H1 (cell line): ENCODE measurements around the gene HDDC3. TPM values are rescaled to one million over a fixed set of nuclear protein-coding genes. Genes with fewer than 3 reads are reported as not detected.

Source experiments
- CTCF ChIA-PET: fragments of 300-600 bp; sonication (Branson Sonifier 250); formaldehyde crosslinking; loops from one replicate; lab custom pipeline; 2021; ENCODE audit not compliant: partially characterized antibody; lab: Charles Lee
- POLR2A ChIA-PET: fragments of 300-600 bp; sonication (Branson Sonifier 250); formaldehyde crosslinking; loops from one replicate; lab custom pipeline; 2021; ENCODE audit warnings: inconsistent platforms; ENCODE audit not compliant: partially characterized antibody; lab: Charles Lee
- DNase-seq, 2 experiments: peaks; one replicate each; pipeline versions ENCODE4 v3.0.0 to v3.0.0-alpha.2; 2010 to 2022; ENCODE audit warnings: low spot score in 2 of 2, low read depth in 1 of 2, mixed read lengths in 1 of 2
- FAIRE-seq: peaks from 2 replicates; lab custom pipeline; 2011; peaks lifted over from hg19 to GRCh38; lab: Jason Lieb, UNC
- H2AFZ ChIP-seq: 2 replicates; pipeline ENCODE4 v1.8.1; 2012; ENCODE audit warnings: low read length, inconsistent platforms
- H2AK5ac ChIP-seq: 2 replicates; pipeline ENCODE4 v1.6.1; 2013; ENCODE audit warnings: low read depth, low read length
- H2BK120ac ChIP-seq: replicated peaks from 2 replicates; pipeline ENCODE3; 2013; ENCODE audit warnings: low read depth, low read length, inconsistent platforms
- H2BK12ac ChIP-seq: 2 replicates; pipeline ENCODE4 v1.6.1; 2013; ENCODE audit warnings: low read depth, low read length
- H2BK15ac ChIP-seq: 2 replicates; pipeline ENCODE4 v1.6.1; 2013; ENCODE audit warnings: low read length
- H2BK20ac ChIP-seq: 2 replicates; pipeline ENCODE4 v1.6.1; 2013; ENCODE audit warnings: low read length
- H2BK5ac ChIP-seq: 2 replicates; pipeline ENCODE4 v1.6.1; 2013; ENCODE audit warnings: low read depth, low read length
- H3K14ac ChIP-seq: 2 replicates; pipeline ENCODE4 v1.6.1; 2013; ENCODE audit warnings: inconsistent platforms; ENCODE audit not compliant: insufficient read length
- H3K18ac ChIP-seq: 2 replicates; pipeline ENCODE4 v1.6.1; 2013; ENCODE audit warnings: low read length; ENCODE audit errors: extremely low read depth
- H3K23ac ChIP-seq: 2 replicates; pipeline ENCODE4 v1.6.1; 2013; ENCODE audit warnings: inconsistent platforms; ENCODE audit not compliant: insufficient read length
- H3K23me2 ChIP-seq: 2 replicates; pipeline ENCODE4 v1.6.1; 2013; ENCODE audit warnings: low read depth, low read length
- H3K27ac ChIP-seq: 2 replicates; pipeline ENCODE4 v1.6.1; 2011; ENCODE audit warnings: low read depth, low read length, inconsistent platforms
- H3K27me3 ChIP-seq, 4 experiments: replicated peaks in 1 of 4; 1 replicate in 1 of 4; 2 replicates in 3 of 4; pipeline versions ENCODE4 v1.6.1 to v1.8.1; 2011 to 2013; ENCODE audit warnings: low read length in 3 of 4, mild to moderate bottlenecking in 3 of 4, inconsistent platforms in 2 of 4, mixed read lengths in 2 of 4, moderate library complexity in 1 of 4; ENCODE audit not compliant: control insufficient read depth in 3 of 4, insufficient read depth in 3 of 4; ENCODE audit errors: extremely low read depth in 1 of 4
- H3K36me3 ChIP-seq, 4 experiments: 2 replicates each; pipeline versions ENCODE4 v1.6.1 to v1.8.1; 2011 to 2013; ENCODE audit warnings: mild to moderate bottlenecking in 4 of 4, low read length in 3 of 4, moderate library complexity in 2 of 4, control low read depth in 1 of 4, inconsistent platforms in 1 of 4; ENCODE audit not compliant: insufficient read depth in 4 of 4, control insufficient read depth in 2 of 4
- H3K4ac ChIP-seq: replicated peaks from 2 replicates; pipeline ENCODE3; 2013; ENCODE audit warnings: low read length, low read depth, mixed read lengths, inconsistent platforms; ENCODE audit not compliant: insufficient read length
- H3K4me1 ChIP-seq, 4 experiments: replicated peaks in 1 of 4; 1 replicate in 1 of 4; 2 replicates in 3 of 4; pipeline versions ENCODE4 v1.6.1 to v1.8.1; 2011 to 2013; ENCODE audit warnings: low read length in 3 of 4, inconsistent platforms in 2 of 4, mixed read lengths in 1 of 4; ENCODE audit not compliant: insufficient read depth in 4 of 4, control insufficient read depth in 3 of 4
- H3K4me2 ChIP-seq, 2 experiments: 2 replicates each; pipeline versions ENCODE4 v1.6.1 to v1.8.1; 2011 to 2013; ENCODE audit warnings: low read depth in 2 of 2, low read length in 2 of 2, control low read depth in 1 of 2, inconsistent platforms in 1 of 2, mild to moderate bottlenecking in 1 of 2; ENCODE audit not compliant: insufficient read depth in 1 of 2
- H3K4me3 ChIP-seq, 4 experiments: fragments of 200-600, 300-600 bp in 1 of 4; sonication (generic), shearing (Covaris generic), sonication (Bioruptor Twin) in 1 of 4; 2 replicates each; pipeline versions ENCODE4 v1.5.1 to v1.8.1; 2011 to 2016; ENCODE audit warnings: low read length in 4 of 4, low read depth in 3 of 4, control low read depth in 2 of 4, inconsistent platforms in 2 of 4, mild to moderate bottlenecking in 2 of 4, mixed read lengths in 1 of 4, moderate library complexity in 1 of 4; ENCODE audit not compliant: insufficient read depth in 2 of 4; ENCODE audit errors: extremely low read depth in 1 of 4
- H3K56ac ChIP-seq: replicated peaks from 2 replicates; pipeline ENCODE3; 2013; ENCODE audit warnings: low read depth, mild to moderate bottlenecking, mixed read lengths, low read length, inconsistent platforms; ENCODE audit not compliant: insufficient read length
- H3K79me1 ChIP-seq: 2 replicates; pipeline ENCODE4 v1.6.1; 2013; ENCODE audit warnings: low read depth, low read length, control low read depth
- H3K79me2 ChIP-seq, 2 experiments: 2 replicates each; pipeline versions ENCODE4 v1.6.1 to v1.8.1; 2012 to 2013; ENCODE audit warnings: low read length in 2 of 2, mild to moderate bottlenecking in 2 of 2, inconsistent platforms in 1 of 2; ENCODE audit not compliant: insufficient read depth in 2 of 2, control insufficient read depth in 1 of 2
- H3K9ac ChIP-seq, 4 experiments: replicated peaks in 1 of 4; 1 replicate in 1 of 4; 2 replicates in 3 of 4; pipeline versions ENCODE4 v1.6.1 to v1.8.1; 2011 to 2013; ENCODE audit warnings: low read depth in 3 of 4, low read length in 3 of 4, control low read depth in 2 of 4, mild to moderate bottlenecking in 2 of 4, moderate library complexity in 2 of 4, inconsistent platforms in 1 of 4; ENCODE audit errors: extremely low read depth in 1 of 4
- H3K9me3 ChIP-seq, 2 experiments: 2 replicates each; pipeline versions ENCODE4 v1.6.1 to v1.8.1; 2012 to 2013; ENCODE audit warnings: mild to moderate bottlenecking in 2 of 2, moderate library complexity in 2 of 2, control low read depth in 1 of 2, inconsistent platforms in 1 of 2, low read depth in 1 of 2, low read length in 1 of 2, mixed read lengths in 1 of 2; ENCODE audit not compliant: insufficient read depth in 2 of 2
- H4K20me1 ChIP-seq, 2 experiments: replicated peaks in 1 of 2; 2 replicates each; pipeline versions ENCODE3 to v1.8.1; 2011 to 2013; ENCODE audit warnings: inconsistent platforms in 2 of 2, low read length in 2 of 2, mild to moderate bottlenecking in 1 of 2; ENCODE audit not compliant: insufficient read depth in 2 of 2, control insufficient read depth in 1 of 2
- H4K5ac ChIP-seq: 2 replicates; pipeline ENCODE4 v1.6.1; 2013; ENCODE audit warnings: low read length, low read depth, mixed read lengths, inconsistent platforms; ENCODE audit not compliant: insufficient read length
- H4K8ac ChIP-seq: 2 replicates; pipeline ENCODE4 v1.8.0; 2013; ENCODE audit warnings: mild to moderate bottlenecking, moderate library complexity, low read length, inconsistent platforms; ENCODE audit not compliant: insufficient read depth; ENCODE audit errors: extremely low read depth
- H4K91ac ChIP-seq: replicated peaks from 2 replicates; pipeline ENCODE3; 2013; ENCODE audit warnings: low read length, mixed read lengths, inconsistent platforms; ENCODE audit not compliant: insufficient read length
- ASH2L ChIP-seq: fragments of 200-600, 300-600 bp; sonication (generic); IDR thresholded peaks from one replicate; pipeline ENCODE4 v1.7.1; 2017; ENCODE audit warnings: low read length
- CBX5 ChIP-seq: fragments of 300-800, 300-1000 bp; sonication (generic); IDR thresholded peaks from 2 replicates; pipeline ENCODE4 v1.7.1; 2016; ENCODE audit warnings: antibody characterized with exemption, low read length, low read depth
- EGR1 ChIP-seq: IDR thresholded peaks from 2 replicates; pipeline ENCODE4 v1.6.1; 2011; ENCODE audit warnings: low read depth, low read length, borderline replicate concordance
- FOSL1 ChIP-seq: IDR thresholded peaks from 2 replicates; pipeline ENCODE4 v1.6.1; 2011; ENCODE audit warnings: mild to moderate bottlenecking, low read depth, low read length, moderate library complexity; ENCODE audit not compliant: insufficient read depth
- GTF2F1 ChIP-seq: IDR thresholded peaks from 2 replicates; pipeline ENCODE4 v1.6.1; 2012; ENCODE audit warnings: low read depth, low read length, improper control_type of control experiment, borderline replicate concordance
- HDAC6 ChIP-seq: IDR thresholded peaks from one replicate; pipeline ENCODE4 v1.7.1; 2012; ENCODE audit warnings: low read depth, mild to moderate bottlenecking, inconsistent platforms, low read length, moderate library complexity
- MAFK ChIP-seq: IDR thresholded peaks from 2 replicates; pipeline ENCODE4 v1.6.1; 2012; ENCODE audit warnings: low read depth, mild to moderate bottlenecking, improper control_type of control experiment, low read length
- POLR2AphosphoS5 ChIP-seq: IDR thresholded peaks from 2 replicates; pipeline ENCODE4 v1.6.1; 2011; ENCODE audit warnings: low read depth, low read length
- RAD21 ChIP-seq, 2 experiments: IDR thresholded peaks in 1 of 2; conservative IDR thresholded peaks in 1 of 2; 2 replicates each; pipeline ENCODE4 v1.6.1; 2011; ENCODE audit warnings: low read depth in 2 of 2, low read length in 2 of 2, improper control_type of control experiment in 1 of 2, inconsistent platforms in 1 of 2, mild to moderate bottlenecking in 1 of 2, moderate library complexity in 1 of 2
- RBBP5 ChIP-seq: IDR thresholded peaks from 2 replicates; pipeline ENCODE4 v1.7.1; 2012; ENCODE audit warnings: low read depth, mild to moderate bottlenecking, inconsistent platforms, low read length, moderate library complexity, borderline replicate concordance
- RNF2 ChIP-seq: fragments of 200-900, 300-1000 bp; sonication (generic); IDR thresholded peaks from 2 replicates; pipeline ENCODE4 v1.7.1; 2016; ENCODE audit warnings: borderline replicate concordance, low read depth, mild to moderate bottlenecking, antibody characterized with exemption, low read length; ENCODE audit not compliant: poor library complexity, severe bottlenecking; ENCODE audit errors: missing control alignments
- SP4 ChIP-seq: IDR thresholded peaks from 2 replicates; pipeline ENCODE4 v1.6.1; 2012; ENCODE audit warnings: low read length, inconsistent platforms
- SRF ChIP-seq: IDR thresholded peaks from 2 replicates; pipeline ENCODE4 v1.6.1; 2011; ENCODE audit warnings: mild to moderate bottlenecking, low read depth, low read length, moderate library complexity
- SUZ12 ChIP-seq: fragments of 200-600 bp; sonication (generic); IDR thresholded peaks from 2 replicates; pipeline ENCODE4 v1.6.1; 2012; ENCODE audit warnings: mild to moderate bottlenecking, inconsistent platforms, low read length, moderate library complexity, mixed read lengths
- WGBS, 2 experiments: shearing (Covaris generic) in 1 of 2; methylation state at CpG; one replicate each; pipeline versions ENCODE4 v1.1.6 to v1.1.7; 2013 to 2015; ENCODE audit warnings: low lambda C conversion rate in 2 of 2, mixed read lengths in 2 of 2, inconsistent platforms in 1 of 2, low coverage in 1 of 2, missing lambda C conversion rate in 1 of 2; ENCODE audit not compliant: insufficient replicate concordance in 2 of 2, insufficient coverage in 1 of 2, insufficient read length in 1 of 2; ENCODE audit errors: extremely low coverage in 1 of 2, missing lambda C conversion rate in 1 of 2; 5-methylcytosine and 5-hydroxymethylcytosine counted together
- polyA plus RNA-seq, 7 experiments: library from polyadenylated mRNA; depleted of rRNA in 3 of 7; stranded (reverse) in 5 of 7; unstranded in 2 of 7; fragments of >200 nt in 5 of 7; fragments of 200-250 nt in 2 of 7; gene quantifications; 1 replicate in 5 of 7; 2 replicates in 1 of 7; 4 replicates in 1 of 7; pipeline versions ENCODE4 v1.2.1 to v1.2.3, GENCODE V29; 2011 to 2013; ENCODE audit warnings: missing spikeins in 2 of 7, mixed read lengths in 2 of 7
- total RNA-seq: library from RNA; stranded (reverse); fragmentation: NEBNext Ultra II Directional; extraction: Animal tissue kit (Norgen Biotek cat#: 25700); gene quantifications from 2 replicates; pipeline ENCODE4 v1.2.1, GENCODE V29; 2021

Gene HDDC3
- total and polyA plus RNA-seq, 2 of the 8 experiments (the other 6 are each of a cell fraction or from before 2014, with no cell fraction given): 16.3 to 16.5 TPM

DNA sequence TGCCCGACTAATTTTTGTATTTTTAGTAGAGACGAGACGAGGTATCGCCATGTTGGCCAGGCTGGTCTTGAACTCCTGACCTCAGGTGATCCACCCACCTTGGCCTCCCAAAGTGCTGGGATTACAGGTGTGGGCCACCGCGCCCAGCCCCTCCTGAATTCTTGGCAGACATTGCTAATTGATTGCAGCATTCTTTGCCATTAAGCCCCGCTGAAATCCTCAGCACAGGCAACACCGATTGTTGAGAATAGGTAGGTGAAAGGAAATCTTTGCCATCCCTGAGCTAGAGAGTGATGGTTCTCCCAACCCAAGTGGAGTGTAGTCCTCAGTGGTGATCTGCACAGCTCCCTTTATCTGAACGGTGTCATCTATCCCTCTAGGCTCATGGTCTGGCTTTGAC, 27.6 kb downstream of the HDDC3 start:
- FAIRE-seq: no peak
- no peak overlapping the region for H3K18ac ChIP-seq
- TF ChIP-seq ASH2L (no peak), SP4 (no peak), SRF (no peak), HDAC6 (no peak), RAD21 (IDR thresholded peaks at IDR 0.05 in 1 of 2, conservative IDR thresholded peaks at IDR 0.05 in 1 of 2; ENCODE audit: low read depth in 2 of 2, low read length in 2 of 2) (no peak), RBBP5 (no peak), SUZ12 (no peak), RNF2 (no peak), POLR2AphosphoS5 (no peak), CBX5 (no peak), GTF2F1 (no peak), MAFK (no peak), FOSL1 (no peak), EGR1 (no peak)

More for the DNA sequence above, 27.6 kb downstream of the HDDC3 start:
- no peaks in the 10 kb centered on the region for H3K9me3 ChIP-seq
- no peak for DNase-seq
- no peak overlapping the region for H3K27ac ChIP-seq
- WGBS, 2 experiments: 95% methylated on average over 9 of the region's 9 CpGs; no CpG with 5 or more reads in 1 of the 2 experiments
- no peak overlapping the region for H4K5ac ChIP-seq
- ChIA-PET POLR2A (interaction anchor here (3.3 kb wide), 1 partner anchor 28 kb away, joined by 24 read pairs; the partner anchor contains the start of genes HDDC3 and UNC45A), CTCF (interaction anchor here (0.6 to 13.3 kb wide), 11 partner anchors 10 to 257 kb away, joined by 3 to 187 read pairs (median 5); partner anchors contain the start of genes FES, HDDC3 and UNC45A)
- H2BK120ac ChIP-seq: no peak overlapping the region
- H3K27me3 ChIP-seq: peaks cover 0 to 16% (median 9%) of the 10 kb centered on the region in 4 experiments; a peak in 5 of 7 replicates
- no peak overlapping the region; the same call in 1 of the 2 replicates for H4K8ac ChIP-seq
- no peaks in the 10 kb centered on the region; a peak in 2 of 8 replicates for H3K36me3 ChIP-seq
- H2AK5ac ChIP-seq: no peak overlapping the region
- no peak overlapping the region for H2BK12ac ChIP-seq
- H4K91ac ChIP-seq: no peak overlapping the region
- peaks cover 5 to 8% (median 7%) of the 10 kb centered on the region in 4 experiments; a peak in 6 of 7 replicates for H3K4me1 ChIP-seq
- H3K56ac ChIP-seq: no peak overlapping the region
- peaks cover 14% of the 10 kb centered on the region; the same call in 1 of the 2 replicates for H3K23me2 ChIP-seq
- no peak overlapping the region for H3K9ac ChIP-seq
- H3K4ac ChIP-seq: no peak overlapping the region
- H4K20me1 ChIP-seq: peaks cover 0 to 6% of the 10 kb centered on the region in 2 experiments
- H2BK15ac ChIP-seq: no peak overlapping the region
- no peaks in the 10 kb centered on the region for H3K79me1 ChIP-seq
- no peak overlapping the region for H3K4me3 ChIP-seq
- H3K79me2 ChIP-seq: no peaks in the 10 kb centered on the region
- H2BK20ac ChIP-seq: no peak overlapping the region
- H3K14ac ChIP-seq: no peak overlapping the region
- no peak overlapping the region; a peak in 1 of 4 replicates for H3K4me2 ChIP-seq
- no peak overlapping the region for H2BK5ac ChIP-seq
- H2AFZ ChIP-seq: no peak overlapping the region
- H3K23ac ChIP-seq: no peak overlapping the region
